CD14-positive monocyte (primary cell): ENCODE results near the gene SEMA5B. TPM values are rescaled to one million over a fixed set of nuclear protein-coding genes. Genes with fewer than 3 reads are reported as not detected.

Experiments
- DNase-seq, 3 donors: peaks; one replicate each; pipeline ENCODE4 v3.0.0-alpha.2; 2011 to 2022
- H2AFZ ChIP-seq: 2 replicates; pipeline ENCODE4 v1.6.0; 2012; ENCODE audit warnings: mild to moderate bottlenecking, low read depth, low read length, inconsistent platforms; ENCODE audit not compliant: insufficient read depth, poor library complexity, severe bottlenecking
- H3K27ac ChIP-seq, 2 donors: 1 replicate in 1 of 2; 2 replicates in 1 of 2; pipeline ENCODE4 v1.5.1; 2012 to 2013; ENCODE audit warnings: low read length in 2 of 2, control low read depth in 1 of 2, inconsistent platforms in 1 of 2, low read depth in 1 of 2, mild to moderate bottlenecking in 1 of 2
- H3K27me3 ChIP-seq, 2 donors: one replicate each; pipeline versions ENCODE4 v1.6.0 to v1.6.1; 2011 to 2013; ENCODE audit warnings: low read length in 2 of 2; ENCODE audit not compliant: control insufficient read depth in 2 of 2, insufficient read depth in 2 of 2
- H3K36me3 ChIP-seq, 2 donors: replicated peaks in 1 of 2; 1 replicate in 1 of 2; 2 replicates in 1 of 2; pipeline versions ENCODE4 v1.5.1 to v1.6.1; 2012 to 2013; ENCODE audit warnings: low read length in 2 of 2, control low read depth in 1 of 2, inconsistent platforms in 1 of 2, mild to moderate bottlenecking in 1 of 2; ENCODE audit not compliant: insufficient read depth in 2 of 2, control insufficient read depth in 1 of 2
- H3K4me1 ChIP-seq, 2 donors: 1 replicate in 1 of 2; 2 replicates in 1 of 2; pipeline versions ENCODE4 v1.5.1 to v1.6.1; 2012 to 2013; ENCODE audit warnings: low read length in 2 of 2, control low read depth in 1 of 2, inconsistent platforms in 1 of 2, mild to moderate bottlenecking in 1 of 2, moderate library complexity in 1 of 2; ENCODE audit not compliant: insufficient read depth in 2 of 2, control insufficient read depth in 1 of 2
- H3K4me2 ChIP-seq: replicated peaks from 2 replicates; pipeline ENCODE3; 2012; ENCODE audit warnings: low read length, moderate library complexity, mild to moderate bottlenecking; ENCODE audit not compliant: poor library complexity, severe bottlenecking; ENCODE audit errors: extremely low read depth
- H3K4me3 ChIP-seq, 3 experiments: fragments of 200-600 bp in 1 of 3; sonication (generic) in 1 of 3; replicated peaks in 1 of 3; 1 replicate in 2 of 3; 2 replicates in 1 of 3; pipeline ENCODE4 v1.5.1; 2011 to 2013; ENCODE audit warnings: low read length in 3 of 3, mild to moderate bottlenecking in 3 of 3, control low read depth in 2 of 3, low read depth in 2 of 3, inconsistent platforms in 1 of 3, moderate library complexity in 1 of 3
- H3K79me2 ChIP-seq: 2 replicates; pipeline ENCODE4 v1.6.0; 2012; ENCODE audit warnings: mild to moderate bottlenecking, control low read depth, inconsistent platforms, low read length, moderate library complexity; ENCODE audit not compliant: insufficient read depth
- H3K9ac ChIP-seq: 2 replicates; pipeline ENCODE4 v1.6.0; 2017; ENCODE audit warnings: low read length, mild to moderate bottlenecking; ENCODE audit not compliant: insufficient read depth, poor library complexity, severe bottlenecking
- H3K9me3 ChIP-seq, 2 donors: replicated peaks in 1 of 2; 1 replicate in 1 of 2; 2 replicates in 1 of 2; pipeline versions ENCODE4 v1.5.1 to v1.6.1; 2012 to 2013; ENCODE audit warnings: low read length in 2 of 2, control low read depth in 1 of 2; ENCODE audit not compliant: control insufficient read depth in 1 of 2, insufficient read depth in 1 of 2
- H4K20me1 ChIP-seq: 2 replicates; pipeline ENCODE4 v1.6.0; 2012; ENCODE audit warnings: mild to moderate bottlenecking, low read length, control low read depth, moderate library complexity; ENCODE audit not compliant: insufficient read depth
- H3K27ac Mint-ChIP-seq, 7 donors: one replicate each; pipeline ENCODE4 v1.8.0; 2020; ENCODE audit warnings: mild to moderate bottlenecking in 7 of 7, mixed read lengths in 7 of 7, moderate library complexity in 6 of 7, inconsistent platforms in 2 of 7
- H3K27me3 Mint-ChIP-seq, 3 donors: one replicate each; pipeline ENCODE4 v1.8.0; 2021 to 2022; ENCODE audit warnings: low read depth in 3 of 3, mild to moderate bottlenecking in 3 of 3, mixed read lengths in 3 of 3, moderate library complexity in 3 of 3, inconsistent platforms in 1 of 3
- H3K36me3 Mint-ChIP-seq, 2 donors: one replicate each; pipeline ENCODE4 v1.8.0; 2020; ENCODE audit warnings: mixed read lengths in 2 of 2, inconsistent platforms in 1 of 2, mild to moderate bottlenecking in 1 of 2
- H3K4me1 Mint-ChIP-seq: one replicate; pipeline ENCODE4 v1.8.0; 2020; ENCODE audit warnings: mild to moderate bottlenecking, mixed read lengths
- H3K4me3 Mint-ChIP-seq, 2 donors: one replicate each; pipeline ENCODE4 v1.8.0; 2020; ENCODE audit warnings: mild to moderate bottlenecking in 2 of 2, mixed read lengths in 2 of 2, moderate library complexity in 1 of 2
- H3K9me3 Mint-ChIP-seq, 7 donors: one replicate each; pipeline ENCODE4 v1.8.0; 2020 to 2022; ENCODE audit warnings: mixed read lengths in 7 of 7, mild to moderate bottlenecking in 6 of 7, moderate library complexity in 6 of 7, inconsistent platforms in 2 of 7
- WGBS: methylation state at CpG from one replicate; pipeline ENCODE4 v1.1.5; 2013; ENCODE audit warnings: missing lambda C conversion rate; ENCODE audit not compliant: insufficient coverage; 5-methylcytosine and 5-hydroxymethylcytosine counted together
- intact Hi-C, 2 donors: fragments of 100-400 bp; cut with micrococcal nuclease; formaldehyde crosslinking; loops; one replicate each; pipeline versions ENCODE4 v1.15.0 to v1.15.1; 2023
- polyA plus RNA-seq, 3 donors: library from polyadenylated mRNA; depleted of rRNA in 1 of 3; unstranded in 2 of 3; stranded (reverse) in 1 of 3; fragments of 300-500 nt in 2 of 3; fragments of >200 nt in 1 of 3; fragmentation: Illumina TruSeq in 2 of 3; gene quantifications; 1 replicate in 2 of 3; 2 replicates in 1 of 3; pipeline ENCODE4 v1.2.3, GENCODE V29; 2012 to 2021
- TF ChIP-seq, protein P1 (sequence below): fragments of 200-600 bp; IDR thresholded peaks from one replicate; pipeline ENCODE4 v1.8.0; 2022; ENCODE audit warnings: antibody characterized with exemption, mild to moderate bottlenecking

SEMA5B gene
- polyA plus RNA-seq, 3 donors = not detected

DNA sequence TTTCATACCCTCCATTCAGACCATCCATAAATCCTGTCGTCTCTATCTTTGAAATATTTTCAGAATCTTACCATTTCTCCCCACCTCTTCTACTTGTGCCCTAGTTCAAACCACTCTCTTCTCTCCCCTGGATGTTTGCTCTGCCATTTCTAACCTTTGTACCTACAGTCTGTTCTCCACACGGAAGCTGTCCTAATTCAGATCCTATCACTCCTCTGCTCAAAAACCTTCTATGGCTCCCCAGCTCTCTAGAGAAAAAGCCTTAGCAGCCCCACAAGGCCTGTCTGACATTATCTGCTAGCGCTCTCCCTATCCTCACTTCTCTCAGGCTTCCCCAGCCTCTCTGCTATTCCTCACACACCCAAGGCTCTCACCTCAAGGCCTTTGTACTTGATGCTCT lies 4.5 kb upstream of the SEMA5B start:
- DNase-seq = no peak
- Mint-ChIP-seq H3K36me3 (peaks cover 0 to 3% of the 10 kb centered on the region in 2 donors), H3K27ac (no peak overlapping the region), H3K4me3 (no peak overlapping the region), H3K27me3 (peaks cover 0 to 2% (median 2%) of the 10 kb centered on the region in 3 donors), H3K4me1 (peaks cover 25% of the 10 kb centered on the region), H3K9me3 (peaks cover 0 to 7% (median 0%) of the 10 kb centered on the region in 7 donors)
- intact Hi-C loops = no loop called here
- Histone ChIP-seq H3K9ac (no peak overlapping the region), H3K36me3 (no peaks in the 10 kb centered on the region), H3K4me2 (no peak overlapping the region), H3K4me1 (peaks cover 23 to 29% of the 10 kb centered on the region in 2 donors), H3K9me3 (no peaks in the 10 kb centered on the region), H2AFZ (no peak overlapping the region), H3K27ac (no peak overlapping the region), H3K27me3 (peaks cover 31 to 42% of the 10 kb centered on the region in 2 donors), H3K4me3 (no peak overlapping the region), H4K20me1 (no peaks in the 10 kb centered on the region), H3K79me2 (no peaks in the 10 kb centered on the region)
- TF ChIP-seq, protein P1, sequence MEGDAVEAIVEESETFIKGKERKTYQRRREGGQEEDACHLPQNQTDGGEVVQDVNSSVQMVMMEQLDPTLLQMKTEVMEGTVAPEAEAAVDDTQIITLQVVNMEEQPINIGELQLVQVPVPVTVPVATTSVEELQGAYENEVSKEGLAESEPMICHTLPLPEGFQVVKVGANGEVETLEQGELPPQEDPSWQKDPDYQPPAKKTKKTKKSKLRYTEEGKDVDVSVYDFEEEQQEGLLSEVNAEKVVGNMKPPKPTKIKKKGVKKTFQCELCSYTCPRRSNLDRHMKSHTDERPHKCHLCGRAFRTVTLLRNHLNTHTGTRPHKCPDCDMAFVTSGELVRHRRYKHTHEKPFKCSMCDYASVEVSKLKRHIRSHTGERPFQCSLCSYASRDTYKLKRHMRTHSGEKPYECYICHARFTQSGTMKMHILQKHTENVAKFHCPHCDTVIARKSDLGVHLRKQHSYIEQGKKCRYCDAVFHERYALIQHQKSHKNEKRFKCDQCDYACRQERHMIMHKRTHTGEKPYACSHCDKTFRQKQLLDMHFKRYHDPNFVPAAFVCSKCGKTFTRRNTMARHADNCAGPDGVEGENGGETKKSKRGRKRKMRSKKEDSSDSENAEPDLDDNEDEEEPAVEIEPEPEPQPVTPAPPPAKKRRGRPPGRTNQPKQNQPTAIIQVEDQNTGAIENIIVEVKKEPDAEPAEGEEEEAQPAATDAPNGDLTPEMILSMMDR = no peak
- 100% methylated on average over 3 of the region's 3 CpGs for WGBS

DNA sequence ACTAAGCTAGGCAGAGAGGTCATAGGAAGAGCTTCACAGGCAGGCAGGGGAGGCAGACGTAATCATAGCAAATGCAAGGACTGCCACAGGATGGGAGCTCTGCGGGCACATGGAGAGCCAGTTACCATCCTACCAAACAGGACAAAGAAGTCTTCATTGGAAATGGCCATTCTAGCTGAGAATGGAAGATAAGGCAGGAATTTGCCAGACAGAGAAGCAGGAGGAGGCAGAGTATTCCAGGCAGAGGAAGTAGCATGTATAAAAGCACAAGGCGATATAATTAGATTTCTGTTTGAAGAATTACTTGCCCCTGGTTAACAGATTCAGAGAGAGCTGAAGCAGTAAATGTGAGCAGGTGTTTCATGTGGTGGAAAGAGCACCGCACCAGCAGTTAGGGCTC lies 3.5 kb upstream of the SEMA5B start:
- Histone ChIP-seq H3K4me1 (peaks cover 21 to 28% of the 10 kb centered on the region in 2 donors), H3K9ac (no peak overlapping the region), H3K4me2 (no peak overlapping the region), H4K20me1 (no peaks in the 10 kb centered on the region), H3K4me3 (no peak overlapping the region), H3K36me3 (no peaks in the 10 kb centered on the region), H2AFZ (no peak overlapping the region), H3K27me3 (peaks cover 35 to 51% of the 10 kb centered on the region in 2 donors), H3K27ac (no peak overlapping the region), H3K79me2 (no peaks in the 10 kb centered on the region), H3K9me3 (no peaks in the 10 kb centered on the region)
- Mint-ChIP-seq H3K36me3 (peaks cover 2 to 5% of the 10 kb centered on the region in 2 donors), H3K4me1 (peaks cover 24% of the 10 kb centered on the region), H3K27ac (no peak overlapping the region), H3K27me3 (peaks cover 0 to 11% (median 10%) of the 10 kb centered on the region in 3 donors), H3K9me3 (peaks cover 0 to 7% (median 6%) of the 10 kb centered on the region in 7 donors), H3K4me3 (no peak overlapping the region)
- intact Hi-C loops = no loop called here
- TF ChIP-seq, protein P1 = no peak
- WGBS = 88% methylated on average over 1 of the region's 4 CpGs
- no peak for DNase-seq
